Measurements from ENCODE around the gene MTM1. TPM values are rescaled to one million over a fixed set of nuclear protein-coding genes. Genes with fewer than 3 reads are reported as not detected.

Gene MTM1
- polyA plus RNA-seq, 1 of the 3 experiments (the other 2 are of a cell fraction), result 2.7 TPM

GRCh38 chrX:150642423-150642822, 74.0 kb downstream of the MTM1 start:
- Histone ChIP-seq H3K27me3 (ENCODE audit: insufficient read depth) (no peaks in the 10 kb centered on the region), H3K27ac (ENCODE audit: low read depth in 2 of 2, low read length in 1 of 2) (no peak overlapping the region), H3K36me3 (replicated peaks in 1 of 2; ENCODE audit: control insufficient read depth in 1 of 2, insufficient read depth in 2 of 2, low read length in 1 of 2) (peaks cover 3 to 14% of the 10 kb centered on the region in 2 experiments), H3F3A (replicated peaks; ENCODE audit: insufficient read depth) (no peaks in the 10 kb centered on the region), H3K79me2 (ENCODE audit: insufficient read depth) (no peaks in the 10 kb centered on the region), H3K4me2 (no peak overlapping the region), H2AFZ (ENCODE audit: low read depth) (no peak overlapping the region), H3K9ac (no peak overlapping the region), H3K9me2 (no peaks in the 10 kb centered on the region), H3K4me3 (ENCODE audit: low read depth in 2 of 2, low read length in 1 of 2) (no peak overlapping the region), H3K9me3 (no peaks in the 10 kb centered on the region), H3K4me1 (ENCODE audit: control insufficient read depth in 1 of 2, insufficient read depth in 2 of 2, low read depth in 1 of 2, low read length in 1 of 2) (no peaks in the 10 kb centered on the region), H4K20me1 (ENCODE audit: insufficient read depth) (no peaks in the 10 kb centered on the region)
- 53% methylated on average over 3 of the region's 3 CpGs for WGBS (ENCODE audit: low lambda C conversion rate)
- no peak for TF ChIP-seq RAD21 (IDR thresholded peaks at IDR 0.05; ENCODE audit: low read length)
- no peak for DNase-seq
- ChIA-PET POLR2A (no interaction called here), CTCF (interaction anchor here (0.6 kb wide), 1 partner anchor 21 kb away, joined by 3 read pairs; no protein-coding TSS in a partner anchor)

- Histone ChIP-seq H4K20me1 (ENCODE audit: insufficient read depth) (no peaks in the 10 kb centered on the region), H3K79me2 (ENCODE audit: insufficient read depth) (no peaks in the 10 kb centered on the region), H3K27ac (ENCODE audit: low read depth in 2 of 2, low read length in 1 of 2) (no peak overlapping the region), H3K9me2 (no peaks in the 10 kb centered on the region), H3K27me3 (ENCODE audit: insufficient read depth) (no peaks in the 10 kb centered on the region), H3K9me3 (no peaks in the 10 kb centered on the region), H3K4me2 (no peak overlapping the region), H2AFZ (ENCODE audit: low read depth) (no peak overlapping the region), H3K36me3 (replicated peaks in 1 of 2; ENCODE audit: control insufficient read depth in 1 of 2, insufficient read depth in 2 of 2, low read length in 1 of 2) (peaks cover 3 to 14% of the 10 kb centered on the region in 2 experiments), H3F3A (replicated peaks; ENCODE audit: insufficient read depth) (no peaks in the 10 kb centered on the region), H3K4me1 (ENCODE audit: control insufficient read depth in 1 of 2, insufficient read depth in 2 of 2, low read depth in 1 of 2, low read length in 1 of 2) (no peaks in the 10 kb centered on the region), H3K4me3 (ENCODE audit: low read depth in 2 of 2, low read length in 1 of 2) (no peak overlapping the region), H3K9ac (no peak overlapping the region)
- no peak for DNase-seq
- CTCF ChIA-PET, result no interaction called here
- WGBS (ENCODE audit: low lambda C conversion rate), result 37% methylated on average over 1 of the region's 1 CpG
- POLR2A ChIA-PET, result no interaction called here
- TF ChIP-seq SMC3 (IDR thresholded peaks at IDR 0.05; ENCODE audit: low read depth, low read length), result 0 out of 2 replicates have a peak, but pooled peaks have one; percentile 6
- peak; percentile 16; the same call in 1 of the 2 replicates for TF ChIP-seq RAD21 (IDR thresholded peaks at IDR 0.05; ENCODE audit: low read length)
- TF ChIP-seq USF2 (IDR thresholded peaks at IDR 0.05; ENCODE audit: borderline replicate concordance, low read depth, low read length), result no peak
- peak; percentile 48 for TF ChIP-seq CTCF (IDR thresholded peaks at IDR 0.05)
Measured at GRCh38 chrX:150643271-150643670, 74.8 kb downstream of the MTM1 start.

GRCh38 chrX:150643958-150644357, 75.5 kb downstream of the MTM1 start:
- Histone ChIP-seq H3K27me3 (ENCODE audit: insufficient read depth) (no peaks in the 10 kb centered on the region), H3K36me3 (replicated peaks in 1 of 2; ENCODE audit: control insufficient read depth in 1 of 2, insufficient read depth in 2 of 2, low read length in 1 of 2) (peaks cover 3 to 14% of the 10 kb centered on the region in 2 experiments), H2AFZ (ENCODE audit: low read depth) (no peak overlapping the region), H4K20me1 (ENCODE audit: insufficient read depth) (no peaks in the 10 kb centered on the region), H3K27ac (ENCODE audit: low read depth in 2 of 2, low read length in 1 of 2) (no peak overlapping the region), H3K79me2 (ENCODE audit: insufficient read depth) (no peaks in the 10 kb centered on the region), H3K4me1 (ENCODE audit: control insufficient read depth in 1 of 2, insufficient read depth in 2 of 2, low read depth in 1 of 2, low read length in 1 of 2) (0 out of 4 replicates have a peak, but pooled peaks cover 0 to 5% of the 10 kb centered on the region in 2 experiments), H3K9me2 (no peaks in the 10 kb centered on the region), H3K9ac (no peak overlapping the region), H3F3A (replicated peaks; ENCODE audit: insufficient read depth) (peaks cover 5% of the 10 kb centered on the region), H3K9me3 (no peaks in the 10 kb centered on the region), H3K4me2 (no peak overlapping the region), H3K4me3 (ENCODE audit: low read depth in 2 of 2, low read length in 1 of 2) (no peak overlapping the region)
- POLR2A ChIA-PET, result no interaction called here
- TF ChIP-seq PBX3 (IDR thresholded peaks at IDR 0.05), result no peak
- TF ChIP-seq MXI1 (IDR thresholded peaks at IDR 0.05; ENCODE audit: low read depth, low read length), result no peak
- no peak for DNase-seq
- CTCF ChIA-PET, result interaction anchor here (1.2 kb wide), 1 partner anchor 56 kb away, joined by 4 read pairs; no protein-coding TSS in a partner anchor
- 59% methylated on average over 2 of the region's 2 CpGs for WGBS (ENCODE audit: low lambda C conversion rate)
